Stimulated activated CD8-positive, alpha-beta memory T cell treated with anti-CD3 and anti-CD28 coated beads, Interleukin-4, amount 100 ng/mL, for 4 hours (primary cell): Measurements from ENCODE around the gene ABL1.

Source experiments
- DNase-seq, 2 donors: peaks; one replicate each; pipeline ENCODE4 v3.0.0-alpha.2; 2020; ENCODE audit warnings: low read depth in 2 of 2, low spot score in 1 of 2

The ABL1 gene

GRCh38 chr9:130824643-130825350 is 10.3 kb upstream of the ABL1 start:
- DNase-seq, result no peak

GRCh38 chr9:130825351-130825651 is 9.8 kb upstream of the ABL1 start:
- DNase-seq, result no peak

- DNase-seq, result no peak
These were observed 9.2 kb upstream of the ABL1 start for GRCh38 chr9:130825809-130826208.

GRCh38 chr9:130829762-130830161 is 5.3 kb upstream of the ABL1 start:
- no peak for DNase-seq

GRCh38 chr9:130830231-130830760 is 4.8 kb upstream of the ABL1 start:
- DNase-seq, result no peak

GRCh38 chr9:130831077-130831476 is 4.0 kb upstream of the ABL1 start:
- DNase-seq, result no peak

GRCh38 chr9:130833031-130833990 is 1.7 kb upstream of the ABL1 start:
- DNase-seq, result no peak

- no peak for DNase-seq
These were observed 616 bp downstream of the ABL1 start for GRCh38 chr9:130835441-130836298.

- no peak for DNase-seq
These were observed 2.0 kb downstream of the ABL1 start for GRCh38 chr9:130837002-130837511.

- no peak for DNase-seq
These were observed 2.6 kb downstream of the ABL1 start for GRCh38 chr9:130837643-130838042.

- no peak for DNase-seq
These were observed 4.4 kb downstream of the ABL1 start for GRCh38 chr9:130839132-130840111.

- no peak for DNase-seq
These were observed 7.5 kb downstream of the ABL1 start for GRCh38 chr9:130842545-130842944.

- no peak for DNase-seq
These were observed 8.2 kb downstream of the ABL1 start for GRCh38 chr9:130843049-130843908.

GRCh38 chr9:130844044-130844451 is 9.0 kb downstream of the ABL1 start:
- no peak for DNase-seq

GRCh38 chr9:130845254-130845653 is 10.2 kb downstream of the ABL1 start:
- no peak for DNase-seq

GRCh38 chr9:130845901-130846481 is 10.9 kb downstream of the ABL1 start:
- no peak for DNase-seq

GRCh38 chr9:130846487-130847305 is 11.6 kb downstream of the ABL1 start:
- no peak for DNase-seq
